GM12801 (cell line): ENCODE measurements around the gene TMEM176B.

Experiments
- CTCF ChIP-seq: IDR thresholded peaks from one replicate; pipeline ENCODE4 v1.5.1; 2011; ENCODE audit warnings: control low read depth; ENCODE audit not compliant: insufficient read length; ENCODE audit errors: extremely low read depth

TMEM176B gene

DNA sequence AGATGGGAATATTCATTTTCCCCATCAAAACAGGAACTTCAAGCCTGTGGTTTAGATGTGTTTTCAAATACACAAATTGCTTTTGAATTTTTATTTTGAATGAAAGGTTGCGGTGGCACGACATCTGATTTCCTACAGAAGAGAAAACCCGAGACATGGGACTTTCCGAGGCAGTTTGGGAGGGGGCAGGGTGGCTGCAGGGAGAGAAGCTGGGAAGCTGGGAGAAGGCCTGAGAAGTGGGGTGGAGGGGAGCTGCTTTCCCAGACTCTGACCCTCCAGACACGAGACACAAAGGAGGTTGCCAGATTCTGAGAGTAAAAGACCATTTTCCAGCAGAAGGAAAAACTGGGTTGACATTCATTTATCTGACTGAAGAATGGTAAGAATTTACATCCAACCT, 20.0 kb upstream of the TMEM176B start:
- TF ChIP-seq CTCF: no peak

DNA sequence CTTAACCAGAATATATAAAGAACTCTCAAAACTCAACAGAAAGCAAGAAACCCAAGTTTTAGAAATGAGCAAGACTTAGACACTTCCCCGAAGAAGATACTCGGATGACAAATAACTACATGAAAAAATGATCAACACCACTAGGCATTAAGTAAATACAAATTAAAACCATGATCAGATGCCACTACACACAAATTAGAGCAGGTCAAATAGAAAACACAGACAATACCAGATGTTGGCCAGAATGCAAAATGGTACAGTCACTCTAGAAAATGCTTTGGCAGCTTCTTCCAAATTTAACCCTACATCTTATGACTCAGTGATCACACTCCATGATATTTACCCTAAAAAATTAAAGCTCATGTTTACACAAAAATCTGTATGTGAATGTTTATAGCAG, 18.8 kb upstream of the TMEM176B start:
- TF ChIP-seq CTCF: no peak

- no peak for TF ChIP-seq CTCF
These were observed 14.3 kb upstream of the TMEM176B start for GRCh38 chr7:150814328-150815001.

- no peak for TF ChIP-seq CTCF
These were observed 6.7 kb upstream of the TMEM176B start for GRCh38 chr7:150806863-150807262.

DNA sequence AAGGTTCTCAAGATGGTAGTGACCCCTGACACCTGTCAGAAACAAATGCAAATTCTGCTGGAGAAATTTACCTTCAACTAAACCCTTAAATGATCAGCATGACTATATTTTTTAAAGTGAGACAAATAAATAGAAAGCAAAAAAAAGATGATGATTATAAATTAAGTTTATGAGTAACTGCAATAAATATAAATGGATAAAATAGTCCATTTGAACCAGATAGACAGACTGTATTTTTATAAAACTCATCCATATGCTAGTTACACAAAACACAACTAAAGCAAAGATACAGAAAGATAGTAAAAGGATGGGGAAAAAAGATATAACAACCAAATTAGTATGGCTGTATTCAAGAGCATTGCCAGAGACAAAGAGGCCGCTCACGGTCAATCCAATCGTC, 6.3 kb upstream of the TMEM176B start:
- TF ChIP-seq CTCF: no peak

DNA sequence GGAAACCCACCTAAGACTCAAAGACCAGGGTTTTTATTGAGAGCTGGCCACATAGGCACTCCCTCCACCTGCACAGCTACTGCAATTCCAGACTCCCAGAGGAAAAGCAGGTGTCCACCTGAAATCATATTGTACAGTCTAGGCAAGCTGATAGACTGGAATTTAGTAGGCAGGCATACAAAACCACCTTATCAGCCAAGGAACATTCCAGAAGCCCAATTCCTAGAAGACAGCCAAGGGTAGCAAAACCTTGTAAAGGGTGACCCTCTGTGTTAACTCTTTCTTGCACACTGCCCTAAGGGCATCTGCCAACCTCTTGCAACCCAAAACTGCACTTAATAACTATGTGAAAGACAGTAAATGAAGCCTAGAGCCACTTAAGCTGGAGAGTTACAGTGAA, 5.7 kb upstream of the TMEM176B start:
- TF ChIP-seq CTCF: no peak

DNA sequence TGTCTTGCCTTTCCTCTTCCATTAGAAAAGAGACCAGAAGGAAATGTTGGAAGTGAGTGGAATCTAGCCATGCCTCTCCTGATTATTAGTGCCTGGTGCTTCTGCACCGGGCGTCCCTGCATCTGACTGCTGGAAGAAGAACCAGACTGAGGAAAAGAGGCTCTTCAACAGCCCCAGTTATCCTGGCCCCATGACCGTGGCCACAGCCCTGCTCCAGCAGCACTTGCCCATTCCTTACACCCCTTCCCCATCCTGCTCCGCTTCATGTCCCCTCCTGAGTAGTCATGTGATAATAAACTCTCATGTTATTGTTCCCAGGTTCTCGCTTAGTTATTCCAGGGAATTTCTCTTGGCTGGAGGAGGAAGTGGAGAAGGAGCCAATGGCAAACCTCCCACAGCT, 4.6 kb upstream of the TMEM176B start:
- no peak for TF ChIP-seq CTCF
